ENCODE measurements around the gene HOXC11. TPM values are rescaled to one million over a fixed set of nuclear protein-coding genes. Genes with fewer than 3 reads are reported as not detected.

HOXC11 gene
- total RNA-seq, 2 experiments from 2014 or later: not detected

DNA sequence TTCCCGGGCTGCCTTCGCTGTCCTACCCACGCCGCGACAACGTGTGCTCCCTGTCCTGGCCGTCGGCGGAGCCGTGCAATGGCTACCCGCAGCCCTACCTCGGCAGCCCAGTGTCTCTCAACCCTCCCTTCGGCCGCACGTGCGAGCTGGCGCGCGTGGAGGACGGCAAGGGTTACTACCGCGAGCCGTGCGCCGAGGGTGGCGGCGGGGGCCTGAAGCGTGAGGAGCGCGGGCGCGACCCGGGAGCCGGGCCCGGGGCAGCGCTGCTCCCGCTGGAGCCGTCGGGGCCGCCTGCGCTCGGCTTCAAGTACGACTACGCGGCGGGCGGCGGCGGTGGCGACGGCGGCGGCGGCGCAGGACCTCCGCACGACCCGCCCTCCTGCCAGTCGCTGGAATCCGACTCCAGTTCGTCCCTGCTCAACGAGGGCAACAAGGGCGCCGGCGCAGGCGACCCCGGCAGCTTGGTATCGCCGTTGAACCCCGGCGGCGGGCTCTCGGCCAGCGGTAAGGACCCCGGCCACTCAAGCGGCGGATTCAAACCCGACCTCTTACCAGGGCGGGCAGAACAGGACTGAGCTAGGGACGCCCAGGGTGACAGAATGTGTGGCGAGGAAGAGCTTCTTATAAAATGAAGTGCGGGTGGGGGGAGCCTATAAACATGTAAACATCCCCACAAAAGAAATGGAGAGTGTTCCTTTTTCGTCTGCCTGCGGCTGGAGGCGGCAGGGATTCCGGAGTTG, 17.7 kb upstream of the HOXC11 start:
- ChIA-PET CTCF (interaction anchor here (1.0 to 1.1 kb wide), 2 partner anchors 39 to 209 kb away, joined by 3 read pairs; no protein-coding TSS in a partner anchor), POLR2A (no interaction called here)

DNA sequence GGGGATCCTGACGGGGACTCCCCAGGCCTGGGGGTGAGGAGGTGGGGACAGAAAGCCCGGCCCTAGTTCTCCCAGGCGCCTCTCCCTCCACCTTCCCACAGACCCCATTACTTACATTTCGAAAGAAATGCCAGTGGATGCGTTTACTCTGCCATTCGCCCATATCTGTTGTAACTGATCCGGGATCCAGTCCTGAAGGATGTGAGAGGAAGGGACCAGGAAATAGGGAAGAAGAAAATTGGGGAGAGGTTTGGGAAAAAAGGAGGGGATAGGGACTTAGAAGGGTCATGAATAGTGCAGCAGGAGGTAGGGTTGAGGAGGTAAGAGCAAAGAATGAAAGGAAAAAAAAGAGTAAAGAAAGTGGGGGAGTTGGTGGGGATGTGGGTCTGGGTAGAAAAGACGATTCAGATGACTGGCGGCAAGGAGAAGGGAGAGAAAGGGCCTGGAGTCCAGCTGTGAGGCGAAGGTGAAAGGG, 17.1 kb upstream of the HOXC11 start:
- CTCF ChIA-PET: interaction anchor here (1.1 kb wide), 1 partner anchor 38 kb away, joined by 3 read pairs; no protein-coding TSS in a partner anchor
- POLR2A ChIA-PET: no interaction called here

DNA sequence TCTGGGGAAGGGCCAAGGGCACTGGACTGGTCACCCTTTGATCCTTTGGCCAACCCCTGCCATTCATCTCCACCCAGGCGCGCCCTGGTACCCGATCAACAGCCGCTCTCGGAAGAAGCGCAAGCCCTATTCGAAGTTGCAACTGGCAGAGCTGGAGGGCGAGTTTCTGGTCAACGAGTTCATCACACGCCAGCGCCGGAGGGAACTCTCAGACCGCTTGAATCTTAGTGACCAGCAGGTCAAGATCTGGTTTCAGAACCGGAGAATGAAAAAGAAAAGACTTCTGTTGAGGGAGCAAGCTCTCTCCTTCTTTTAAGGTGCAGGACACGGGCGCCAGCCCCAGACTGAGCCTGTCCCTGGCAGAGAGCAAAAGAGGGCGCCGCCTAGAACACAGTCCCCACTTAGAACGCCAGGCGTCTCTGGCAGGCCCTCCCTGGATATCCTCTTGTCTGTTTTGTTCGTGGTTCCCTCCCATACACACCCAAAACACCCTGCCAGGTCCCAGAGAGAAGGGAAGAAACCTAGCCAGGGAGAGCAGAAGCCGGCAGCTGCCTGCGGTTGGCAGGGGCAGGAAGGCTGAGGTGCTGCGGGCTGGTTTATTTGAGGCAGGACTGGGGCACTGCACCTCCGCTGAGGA, 16.6 kb upstream of the HOXC11 start:
- CTCF ChIA-PET: interaction anchor here (1.1 kb wide), 1 partner anchor 37 kb away, joined by 3 read pairs; no protein-coding TSS in a partner anchor
- POLR2A ChIA-PET: no interaction called here

DNA sequence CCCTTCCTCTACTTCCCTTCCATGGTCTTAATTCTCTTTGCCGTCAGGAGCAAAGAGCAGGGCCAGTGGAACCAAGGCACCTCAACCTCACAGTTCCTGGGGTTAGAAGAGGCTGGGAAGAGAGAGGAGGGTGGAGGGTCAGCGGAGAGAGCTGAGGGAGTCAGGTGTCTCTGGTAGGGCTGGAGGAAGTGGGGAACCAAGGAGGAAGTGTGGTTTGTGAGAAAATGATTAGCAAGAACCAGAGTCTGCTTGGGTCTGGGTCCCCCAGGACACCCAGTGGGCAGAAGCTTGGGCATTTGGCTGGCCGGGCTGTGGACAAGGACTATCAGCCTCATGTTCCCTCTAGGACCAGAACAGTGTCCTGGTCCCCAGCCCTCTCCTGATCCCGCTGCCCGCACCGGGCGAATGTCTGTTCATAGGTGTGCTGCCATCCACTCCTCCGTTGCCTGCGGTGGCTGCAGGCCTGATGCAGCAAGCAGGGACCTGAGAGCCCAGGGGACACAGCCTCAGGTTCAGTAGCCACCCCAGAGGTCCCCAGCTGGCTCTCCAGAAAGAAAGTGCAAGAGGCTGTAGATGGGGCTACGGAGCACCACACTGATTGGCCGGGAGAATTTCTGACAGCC, 15.9 kb upstream of the HOXC11 start:
- ChIA-PET POLR2A (no interaction called here), CTCF (no interaction called here)

DNA sequence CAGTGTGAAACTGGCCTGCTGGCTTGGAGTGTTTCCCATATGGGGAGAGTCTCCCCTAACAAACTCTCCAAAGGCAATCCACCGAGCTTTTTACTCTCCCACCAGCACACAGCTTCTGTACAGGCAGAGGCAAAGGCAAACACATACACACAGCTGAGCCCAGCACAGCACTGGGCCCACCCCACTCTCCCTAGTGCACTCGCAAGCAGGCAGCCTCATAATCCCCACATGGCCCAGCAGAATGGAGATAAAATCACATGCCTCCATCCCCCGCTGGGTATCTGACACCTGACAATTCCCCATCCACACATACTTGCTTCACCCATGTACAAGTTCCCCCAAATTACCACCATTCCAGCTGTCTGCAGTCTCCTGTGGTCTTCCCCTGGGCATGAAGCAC, 14.8 kb upstream of the HOXC11 start:
- ChIA-PET POLR2A (no interaction called here), CTCF (no interaction called here)

DNA sequence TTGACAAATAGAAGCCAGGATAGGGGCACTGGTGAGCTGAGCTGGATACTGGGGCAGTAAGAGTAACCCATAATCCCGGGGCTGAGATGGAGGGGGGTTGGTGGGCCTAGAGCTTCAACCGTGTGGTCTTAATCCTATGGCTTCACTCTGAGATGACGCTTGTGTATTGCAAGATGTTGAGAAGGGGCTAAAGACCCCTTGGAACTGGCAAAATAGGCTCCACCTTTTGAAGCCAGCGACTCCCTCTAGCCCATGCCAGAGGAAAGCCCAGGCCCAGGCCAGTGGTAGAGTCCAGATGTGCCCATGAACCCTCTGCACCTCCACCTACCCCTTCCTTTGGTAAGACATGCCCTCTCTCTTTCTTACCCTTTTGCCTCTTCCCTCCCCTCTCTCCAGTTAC, 13.6 kb upstream of the HOXC11 start:
- ChIA-PET CTCF (interaction anchor here (0.6 kb wide), 1 partner anchor 241 kb away, joined by 3 read pairs; no protein-coding TSS in a partner anchor), POLR2A (no interaction called here)

DNA sequence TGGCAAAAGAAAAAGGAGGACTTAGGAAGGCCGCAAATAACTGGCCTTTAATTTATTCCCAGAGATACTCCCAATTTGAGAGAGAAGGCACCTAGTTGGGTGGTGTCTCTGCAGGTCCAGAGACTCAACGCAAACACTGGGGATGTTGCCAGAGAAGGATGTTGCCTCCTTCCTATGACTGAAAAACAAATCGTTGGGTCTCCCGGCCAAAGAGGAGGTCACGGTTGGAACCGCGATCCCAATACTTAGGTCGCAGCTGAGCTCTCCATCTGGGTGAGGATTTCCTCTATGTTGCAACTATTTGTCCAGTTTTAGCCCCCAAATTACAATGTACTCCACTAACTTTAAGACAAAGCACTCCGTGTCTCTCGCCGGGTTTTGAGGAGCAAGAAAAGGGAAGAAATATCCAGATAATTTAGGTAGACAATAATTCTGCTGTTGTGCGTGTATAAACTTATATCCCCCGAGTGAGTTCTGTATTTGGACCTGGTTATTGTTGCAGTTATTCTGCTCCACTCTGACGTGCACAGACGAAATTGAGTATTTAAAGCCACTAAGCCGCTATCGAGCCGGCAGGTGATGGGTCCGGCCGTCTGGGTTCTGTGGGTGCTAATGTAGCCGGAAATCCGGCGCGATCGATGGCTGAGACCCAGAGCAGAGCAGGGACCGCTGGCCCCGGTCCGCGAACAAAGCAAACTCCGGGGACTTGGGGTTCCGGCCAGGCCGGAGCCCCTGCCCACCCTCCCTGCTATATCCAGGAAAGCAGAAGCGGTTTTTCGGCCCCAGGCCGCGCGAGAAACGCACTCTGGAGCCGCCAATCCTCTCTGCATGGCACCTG, 12.5 kb upstream of the HOXC11 start:
- ChIA-PET POLR2A (no interaction called here), CTCF (no interaction called here)

DNA sequence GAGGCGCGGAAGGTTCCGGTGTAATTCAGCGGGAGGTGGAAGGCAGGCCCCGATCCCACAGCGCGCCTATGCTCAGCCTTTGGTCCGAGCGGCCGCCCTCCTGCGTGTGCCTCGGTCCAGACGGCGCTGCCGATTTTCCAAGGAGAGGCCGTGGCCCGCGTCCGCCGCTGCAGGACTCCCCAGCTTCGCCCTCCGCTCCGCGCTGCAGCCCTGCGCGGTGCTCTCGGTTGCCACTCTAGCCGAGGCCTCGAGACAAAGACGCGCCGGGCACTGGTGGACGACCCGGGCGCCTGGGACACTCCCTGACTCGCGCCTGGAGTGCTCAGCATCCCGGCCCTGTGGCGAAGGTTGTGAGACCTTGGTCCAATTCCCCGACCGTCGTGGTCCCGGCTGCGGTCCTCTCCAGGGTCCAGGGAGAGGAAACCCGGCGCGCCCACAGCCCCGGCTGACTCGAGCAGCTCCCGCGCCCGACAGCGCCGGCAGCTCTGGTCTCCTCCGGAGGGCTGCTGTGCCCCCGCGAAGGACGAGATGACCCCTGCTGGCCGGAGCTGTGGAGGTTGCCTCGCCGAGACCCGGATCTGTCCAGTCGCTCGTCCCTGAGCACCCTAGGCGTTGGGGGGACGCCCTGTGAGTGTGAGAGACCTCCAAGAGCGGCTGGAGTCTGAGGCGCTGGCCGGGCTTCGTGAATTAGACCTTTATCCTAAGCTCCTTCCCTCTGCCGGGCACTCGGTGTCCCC, 11.7 kb upstream of the HOXC11 start:
- CTCF ChIA-PET: no interaction called here

DNA sequence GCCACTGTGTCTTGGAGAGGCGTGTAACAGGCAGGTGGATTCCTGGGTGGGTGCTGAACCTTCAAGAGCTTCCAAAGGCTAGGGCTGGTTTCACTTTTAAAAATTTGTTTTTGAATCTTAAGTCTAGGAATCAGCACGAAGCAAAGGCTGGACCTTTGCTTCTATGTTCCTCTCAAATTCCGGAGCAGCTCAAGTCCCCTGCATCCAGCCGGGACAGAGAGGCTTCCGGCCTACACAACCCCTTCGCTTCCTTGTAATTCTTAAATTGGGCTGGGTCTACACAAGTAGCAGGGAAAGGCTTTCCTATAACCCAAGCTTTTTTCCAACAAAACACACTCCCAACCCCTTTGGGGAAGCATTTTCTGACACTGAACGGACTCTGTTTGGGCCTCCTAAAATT, 9.9 kb upstream of the HOXC11 start:
- CTCF ChIA-PET: no interaction called here
- POLR2A ChIA-PET: no interaction called here

More for the DNA sequence above, 11.7 kb upstream of the HOXC11 start:
- POLR2A ChIA-PET: no interaction called here

DNA sequence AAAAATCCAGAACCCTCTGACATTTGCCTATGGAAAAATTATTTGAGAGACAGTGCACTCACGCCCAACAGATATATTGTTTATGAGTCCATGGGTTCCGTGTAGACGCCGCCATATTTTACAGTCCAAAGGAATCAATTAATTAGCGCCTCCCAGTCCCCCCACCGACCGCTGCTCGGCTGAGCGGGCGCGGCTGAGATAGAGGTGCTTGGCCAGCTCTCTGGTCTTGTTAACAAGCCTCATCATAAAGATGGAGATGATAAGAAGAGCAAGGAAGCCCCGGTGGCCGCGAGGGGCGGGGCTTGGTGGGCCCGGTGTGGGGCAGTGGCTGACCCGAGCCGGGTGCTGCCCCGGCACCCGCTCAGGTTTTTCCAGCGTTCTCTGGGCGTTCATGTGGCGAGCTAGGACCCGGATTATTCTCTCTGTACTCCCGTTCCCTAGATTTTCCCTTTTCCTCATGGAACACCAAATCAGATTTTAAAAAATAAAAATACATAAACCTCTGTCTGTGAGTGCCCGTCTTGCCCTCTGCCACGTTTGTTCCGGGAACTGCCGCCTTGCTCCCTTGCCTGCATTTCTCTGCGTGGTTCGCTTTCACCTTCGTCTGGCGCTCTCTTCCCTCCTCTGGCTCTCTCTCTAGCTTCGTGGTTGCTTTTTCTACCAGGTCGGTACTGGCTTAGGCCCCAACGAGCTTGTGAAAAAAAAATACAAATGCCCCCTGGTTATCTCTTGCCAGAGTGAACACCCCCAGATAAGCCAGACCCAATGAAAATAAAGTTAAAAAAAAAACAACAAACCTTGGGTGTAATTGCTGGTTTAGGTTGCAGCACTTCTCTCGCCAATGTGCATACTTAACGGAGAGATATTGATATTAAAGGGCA, 9.3 kb upstream of the HOXC11 start:
- ChIA-PET CTCF (interaction anchor here (1.3 kb wide), 1 partner anchor 43 kb away, joined by 4 read pairs; no protein-coding TSS in a partner anchor), POLR2A (no interaction called here)

DNA sequence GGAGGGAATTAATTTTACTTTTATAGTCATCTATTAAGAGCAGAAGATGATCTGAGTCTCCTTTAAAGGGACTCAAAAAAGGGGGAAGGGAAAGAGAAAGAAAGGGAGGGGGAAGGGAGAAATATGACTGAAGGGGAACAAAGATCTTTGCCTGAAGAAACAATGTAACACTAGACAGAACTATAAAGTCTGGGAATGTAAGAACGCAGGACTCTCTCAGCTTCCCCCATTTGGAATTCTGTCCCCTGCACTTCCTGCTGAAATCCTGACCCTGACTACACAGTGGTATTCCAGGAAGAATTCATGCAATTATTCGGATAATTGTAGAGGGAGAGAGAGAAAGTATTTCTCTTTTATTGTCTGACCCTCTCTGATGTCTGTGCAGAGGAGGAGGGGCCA, 8.6 kb upstream of the HOXC11 start:
- CTCF ChIA-PET: interaction anchor here (1.3 kb wide), 1 partner anchor 42 kb away, joined by 4 read pairs; no protein-coding TSS in a partner anchor
- POLR2A ChIA-PET: no interaction called here

DNA sequence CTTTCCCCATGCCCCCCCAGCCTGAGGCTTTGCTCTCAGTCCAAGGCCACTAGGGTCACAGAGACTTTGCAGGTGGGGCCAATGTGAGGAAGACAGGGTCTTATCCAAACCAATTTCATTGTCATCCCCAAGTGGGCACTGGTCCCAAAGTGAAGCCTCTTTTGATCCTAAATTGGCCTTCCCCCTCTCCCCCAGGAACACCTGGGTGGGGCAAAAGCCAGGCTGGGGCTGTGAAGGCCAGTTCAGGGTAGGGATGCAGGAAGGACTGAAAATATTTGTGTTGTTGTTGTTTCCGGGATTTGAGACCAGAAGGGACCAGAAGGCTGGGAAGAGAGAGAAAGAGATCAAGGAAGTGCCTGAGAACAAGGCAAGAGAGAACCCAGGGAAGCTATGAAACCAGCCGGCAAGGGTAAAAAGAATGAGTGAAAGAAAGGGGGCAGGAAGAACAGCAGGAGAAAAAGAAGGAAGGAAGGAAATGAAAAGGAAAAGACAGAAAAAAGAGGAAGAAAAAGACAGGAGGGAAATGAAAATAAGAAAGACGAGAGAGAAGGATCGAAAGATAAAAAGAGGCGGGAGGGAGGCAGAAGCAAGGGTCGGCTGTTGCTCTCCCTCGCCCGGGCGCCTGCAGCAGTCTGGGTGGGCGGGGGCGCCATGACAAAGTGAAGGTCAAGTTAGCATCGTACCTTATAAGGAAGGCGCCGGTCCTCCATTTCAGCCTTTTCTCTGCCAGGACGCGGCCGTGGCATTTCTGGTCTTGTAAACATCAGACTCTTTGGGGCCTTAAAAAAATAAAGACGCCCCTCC, 7.4 kb upstream of the HOXC11 start:
- ChIA-PET POLR2A (no interaction called here), CTCF (no interaction called here)

DNA sequence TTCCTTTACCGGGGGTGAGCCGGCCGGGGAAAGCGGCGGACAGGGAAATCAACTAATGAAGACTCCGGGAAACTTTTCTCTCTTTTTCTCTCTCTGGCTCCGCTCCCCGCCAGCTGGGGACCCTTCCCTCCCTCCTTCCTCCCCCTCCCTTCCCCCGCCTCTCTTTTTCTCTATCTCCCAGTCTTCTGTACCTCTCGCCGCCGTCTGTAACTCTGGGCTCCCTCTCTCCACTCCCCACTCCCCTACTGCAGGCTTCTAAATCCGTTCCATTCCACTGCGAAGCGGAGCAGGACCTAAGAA, 6.9 kb upstream of the HOXC11 start:
- CTCF ChIA-PET: no interaction called here
- POLR2A ChIA-PET: no interaction called here

DNA sequence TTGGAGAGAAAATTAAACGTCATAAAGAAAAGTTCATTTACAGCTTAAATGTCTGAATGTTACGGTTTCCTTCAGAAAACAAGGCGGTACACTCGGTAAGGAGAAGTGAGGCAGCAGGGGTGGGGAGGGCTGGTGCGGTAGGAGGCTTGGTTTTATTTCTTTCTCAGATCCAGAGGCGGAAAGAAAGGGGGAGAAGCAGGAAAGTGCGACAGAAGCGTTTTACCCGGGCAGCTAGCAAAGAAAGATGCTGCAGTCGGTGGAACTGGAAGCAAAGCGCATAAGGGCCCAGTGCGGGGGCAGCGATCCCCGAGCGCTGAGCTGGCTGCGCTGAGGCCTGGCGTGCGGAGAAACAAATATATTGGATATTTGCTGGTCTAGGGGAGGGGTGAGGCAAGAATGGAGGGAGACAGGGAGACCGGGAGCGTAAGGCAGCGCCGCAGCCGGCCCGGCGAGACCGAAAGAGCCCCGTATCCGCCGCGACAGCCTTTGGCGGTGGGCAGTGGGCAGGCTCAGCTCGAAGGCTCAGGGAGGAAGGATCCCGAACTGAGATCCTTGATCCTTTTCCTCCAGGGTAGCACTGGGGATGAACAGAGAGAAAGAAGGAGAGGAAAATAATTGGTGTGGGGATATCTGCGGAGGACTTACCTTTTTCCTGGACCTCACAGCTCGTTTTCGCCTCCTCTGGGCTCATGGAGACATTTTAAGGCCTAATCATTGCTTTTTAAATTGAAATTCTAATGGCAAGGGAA, 6.4 kb upstream of the HOXC11 start:
- ChIA-PET CTCF (no interaction called here), POLR2A (no interaction called here)

DNA sequence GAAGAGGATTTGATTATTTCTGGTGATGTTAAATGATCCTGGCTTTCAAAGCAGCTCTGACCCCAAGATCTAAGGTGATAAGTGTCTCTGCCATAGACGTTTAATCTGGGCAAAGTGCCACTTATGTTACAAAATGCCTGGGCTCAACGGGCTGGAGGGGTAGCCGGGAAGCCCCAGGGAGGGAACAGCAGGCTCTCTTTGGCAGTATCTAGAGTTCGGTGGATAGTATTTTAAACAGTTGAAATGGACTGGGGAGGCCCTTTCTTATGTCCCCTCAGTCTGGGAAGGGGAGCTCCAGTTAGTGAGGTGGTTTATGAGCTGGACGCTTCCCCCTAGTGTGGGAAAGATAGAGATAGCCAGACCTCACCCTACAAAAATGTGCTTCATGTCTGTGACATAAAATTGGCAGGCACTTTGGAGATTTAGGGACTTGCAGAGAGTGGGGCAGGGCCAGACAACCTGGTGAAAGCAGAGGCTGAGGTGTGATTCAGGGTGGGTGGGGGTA, 5.5 kb upstream of the HOXC11 start:
- CTCF ChIA-PET: no interaction called here
- POLR2A ChIA-PET: no interaction called here

DNA sequence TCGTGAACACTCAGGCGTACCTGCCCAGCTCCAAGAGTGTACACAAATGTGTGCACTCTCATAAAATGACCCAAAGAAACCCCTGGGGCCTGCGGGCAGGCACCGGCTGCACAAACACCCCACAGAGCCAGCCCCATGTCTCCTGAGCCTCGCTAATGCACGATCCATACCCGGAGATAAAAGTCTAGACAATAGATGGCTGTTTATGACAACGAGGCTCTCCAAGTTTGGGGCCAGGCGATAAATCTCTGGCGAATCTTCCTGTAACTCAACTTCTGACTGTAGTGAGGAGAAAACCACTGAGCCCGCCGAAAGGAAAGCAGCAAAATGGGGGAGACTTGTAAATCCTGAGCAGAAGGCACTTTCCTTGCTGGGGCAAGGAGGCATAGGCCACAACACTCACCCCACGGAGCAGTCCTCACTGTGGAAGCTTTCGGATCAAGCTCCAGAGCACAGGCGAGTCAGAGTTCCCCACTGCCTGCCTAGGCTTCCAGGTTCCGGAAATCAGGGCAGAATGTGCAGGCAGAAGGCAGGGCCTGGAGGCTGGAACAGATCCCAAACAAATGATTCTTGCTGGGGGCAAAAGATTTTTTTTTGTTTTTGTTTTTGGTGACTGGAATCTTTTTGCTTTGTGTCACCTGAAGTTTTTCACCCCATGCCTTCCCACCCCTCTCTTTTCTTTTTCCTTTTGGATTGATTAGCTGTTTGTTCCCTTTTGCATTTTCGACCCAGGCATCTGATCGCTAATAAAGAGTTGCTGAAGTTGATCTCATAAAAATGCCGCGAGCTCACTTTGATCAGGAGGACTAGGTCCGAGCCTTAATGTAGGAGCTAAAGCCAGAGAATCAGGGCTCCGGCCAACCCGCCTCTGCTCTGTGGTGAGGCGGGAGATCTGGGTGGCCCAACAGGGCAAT, 4.5 kb upstream of the HOXC11 start:
- POLR2A ChIA-PET: no interaction called here
- CTCF ChIA-PET: no interaction called here
